PC-9 (cell line): ENCODE results near the gene COQ9. TPM values are rescaled to one million over a fixed set of nuclear protein-coding genes. Genes with fewer than 3 reads are reported as not detected.

Source experiments
- BruUV-seq: library from RNA; stranded (reverse); fragments of 400-500 nt; replicated peaks from 2 replicates; lab custom pipeline; 2021; lab: Mats Ljungman, UMichigan
- CTCF ChIA-PET: fragments of 300-600 bp; sonication (Branson Sonifier 250); formaldehyde crosslinking; loops from one replicate; lab custom pipeline; 2022; ENCODE audit warnings: antibody characterized with exemption; lab: Charles Lee
- POLR2A ChIA-PET: fragments of 300-600 bp; sonication (Branson Sonifier 250); formaldehyde crosslinking; loops from one replicate; lab custom pipeline; 2022; ENCODE audit warnings: antibody characterized with exemption; ENCODE audit not compliant: unreplicated experiment; lab: Charles Lee
- DNase-seq, 2 experiments: peaks; one replicate each; pipeline versions ENCODE4 v3.0.0 to v3.0.0-alpha.2; 2015 to 2022; ENCODE audit warnings: mixed read lengths in 1 of 2
- H2AFZ ChIP-seq: fragments of 200-600 bp; sonication (generic); 2 replicates; pipeline ENCODE4 v1.8.1; 2017; ENCODE audit warnings: antibody characterized with exemption
- H3F3A ChIP-seq: fragments of 200-600 bp; sonication (generic); 2 replicates; pipeline ENCODE4 v1.8.1; 2017; ENCODE audit warnings: antibody characterized with exemption, mild to moderate bottlenecking, low read depth; ENCODE audit not compliant: insufficient read depth
- H3K27ac ChIP-seq: fragments of 200-600 bp; sonication (generic); 2 replicates; pipeline ENCODE4 v1.6.1; 2016; ENCODE audit warnings: mixed run types
- H3K27me3 ChIP-seq: fragments of 200-600 bp; sonication (generic); 2 replicates; pipeline ENCODE4 v1.6.1; 2016; ENCODE audit warnings: low read depth, mixed run types; ENCODE audit not compliant: insufficient read depth
- H3K36me3 ChIP-seq: fragments of 200-600 bp; sonication (generic); 2 replicates; pipeline ENCODE4 v1.6.1; 2016; ENCODE audit warnings: low read depth, mixed run types
- H3K4me1 ChIP-seq: fragments of 200-600 bp; sonication (generic); replicated peaks from 2 replicates; pipeline ENCODE4 v1.6.1; 2016; ENCODE audit warnings: mixed run types; ENCODE audit not compliant: insufficient read depth
- H3K4me2 ChIP-seq: fragments of 200-600 bp; sonication (generic); 2 replicates; pipeline ENCODE4 v1.6.1; 2017; ENCODE audit warnings: mixed run types
- H3K4me3 ChIP-seq: fragments of 200-600 bp; sonication (generic); 2 replicates; pipeline ENCODE4 v1.6.1; 2016; ENCODE audit warnings: mixed run types
- H3K79me2 ChIP-seq: fragments of 200-600 bp; sonication (generic); 2 replicates; pipeline ENCODE4 v1.6.1; 2017; ENCODE audit warnings: low read depth, mixed run types
- H3K9me2 ChIP-seq: fragments of 200-600 bp; sonication (generic); 2 replicates; pipeline ENCODE4 v1.8.1; 2017; ENCODE audit warnings: mild to moderate bottlenecking; ENCODE audit not compliant: insufficient read depth
- H3K9me3 ChIP-seq: fragments of 200-600 bp; sonication (generic); 2 replicates; pipeline ENCODE4 v1.8.1; 2016; ENCODE audit warnings: low read depth; ENCODE audit not compliant: insufficient read depth
- H4K20me1 ChIP-seq: fragments of 200-600 bp; sonication (generic); 2 replicates; pipeline ENCODE4 v1.8.1; 2017; ENCODE audit not compliant: insufficient read depth
- EZH2 ChIP-seq: fragments of 200-600 bp; sonication (generic); IDR thresholded peaks from 2 replicates; pipeline ENCODE4 v1.8.0; 2017; ENCODE audit warnings: antibody characterized with exemption, low read depth
- intact Hi-C: fragments of 100-400 bp; cut with micrococcal nuclease; formaldehyde crosslinking; loops from one replicate; pipeline ENCODE4 v1.10.0; 2022; ENCODE audit not compliant: unreplicated experiment
- total RNA-seq: library from RNA; stranded (reverse); gene quantifications from 2 replicates; pipeline ENCODE4 v1.2.3, GENCODE V29; 2021
- TF ChIP-seq, protein P1 (sequence below): fragments of 200-600 bp; sonication (generic); conservative IDR thresholded peaks from 2 replicates; pipeline ENCODE4 v1.6.1; 2017; ENCODE audit warnings: mixed run types, antibody characterized with exemption, mild to moderate bottlenecking, moderate library complexity

COQ9 gene
- total RNA-seq, 1 experiment from 2014 or later: 58.3 TPM

GRCh38 chr16:57476546-57477410, 29.5 kb downstream of the COQ9 start:
- Histone ChIP-seq H3K27ac (no peak overlapping the region), H2AFZ (no peak overlapping the region), H3K9me3 (no peaks in the 10 kb centered on the region), H3K4me3 (no peak overlapping the region), H3K79me2 (no peaks in the 10 kb centered on the region), H3K9me2 (no peaks in the 10 kb centered on the region), H3F3A (no peaks in the 10 kb centered on the region), H3K4me1 (no peaks in the 10 kb centered on the region), H3K36me3 (0 out of 2 replicates have a peak, but pooled peaks cover 4% of the 10 kb centered on the region), H4K20me1 (no peaks in the 10 kb centered on the region), H3K27me3 (no peaks in the 10 kb centered on the region), H3K4me2 (no peak overlapping the region)
- intact Hi-C loops: no loop called here
- POLR2A ChIA-PET: no interaction called here
- no TSS peak for BruUV-seq
- DNase-seq: no peak
- CTCF ChIA-PET: no interaction called here
- TF ChIP-seq, protein P1, sequence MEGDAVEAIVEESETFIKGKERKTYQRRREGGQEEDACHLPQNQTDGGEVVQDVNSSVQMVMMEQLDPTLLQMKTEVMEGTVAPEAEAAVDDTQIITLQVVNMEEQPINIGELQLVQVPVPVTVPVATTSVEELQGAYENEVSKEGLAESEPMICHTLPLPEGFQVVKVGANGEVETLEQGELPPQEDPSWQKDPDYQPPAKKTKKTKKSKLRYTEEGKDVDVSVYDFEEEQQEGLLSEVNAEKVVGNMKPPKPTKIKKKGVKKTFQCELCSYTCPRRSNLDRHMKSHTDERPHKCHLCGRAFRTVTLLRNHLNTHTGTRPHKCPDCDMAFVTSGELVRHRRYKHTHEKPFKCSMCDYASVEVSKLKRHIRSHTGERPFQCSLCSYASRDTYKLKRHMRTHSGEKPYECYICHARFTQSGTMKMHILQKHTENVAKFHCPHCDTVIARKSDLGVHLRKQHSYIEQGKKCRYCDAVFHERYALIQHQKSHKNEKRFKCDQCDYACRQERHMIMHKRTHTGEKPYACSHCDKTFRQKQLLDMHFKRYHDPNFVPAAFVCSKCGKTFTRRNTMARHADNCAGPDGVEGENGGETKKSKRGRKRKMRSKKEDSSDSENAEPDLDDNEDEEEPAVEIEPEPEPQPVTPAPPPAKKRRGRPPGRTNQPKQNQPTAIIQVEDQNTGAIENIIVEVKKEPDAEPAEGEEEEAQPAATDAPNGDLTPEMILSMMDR: no peak
- TF ChIP-seq EZH2: no peak

DNA sequence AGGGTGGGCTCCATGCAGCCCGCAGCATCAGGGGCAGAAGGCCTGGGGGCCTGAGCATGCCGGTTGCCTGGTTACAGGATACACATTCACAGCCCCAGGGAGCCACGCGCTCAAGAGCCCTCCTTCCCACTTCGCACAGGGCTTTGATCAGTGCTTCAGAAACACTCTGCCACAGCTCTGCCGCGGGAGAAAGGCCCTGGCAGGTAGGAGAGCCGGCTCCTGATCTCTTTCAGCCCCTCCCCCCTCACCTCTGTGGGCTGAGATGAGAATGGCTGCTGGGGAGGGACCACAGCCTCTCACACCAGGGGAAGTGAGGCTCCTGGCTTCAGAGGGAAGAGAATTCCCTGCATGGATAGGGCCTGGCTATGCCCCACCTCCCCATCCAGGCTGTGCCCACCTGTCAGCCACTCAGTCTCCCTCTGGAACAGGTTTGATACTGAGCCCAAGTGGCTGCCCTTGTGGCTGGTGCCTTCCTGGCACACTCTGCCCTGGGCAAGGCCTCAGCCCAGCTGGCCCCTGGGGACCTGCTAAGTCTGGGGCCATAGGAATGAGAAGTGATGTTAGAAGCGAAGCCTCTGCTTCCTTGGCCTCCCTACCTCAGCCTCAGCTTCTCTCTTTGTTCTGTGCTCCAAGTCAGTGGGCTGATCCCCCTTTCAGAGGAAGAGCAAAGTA, 30.4 kb downstream of the COQ9 start:
- H3K4me3 ChIP-seq: no peak overlapping the region
- H3K27me3 ChIP-seq: no peaks in the 10 kb centered on the region
- no peaks in the 10 kb centered on the region for H3K9me2 ChIP-seq
- H3K36me3 ChIP-seq: no peaks in the 10 kb centered on the region
- POLR2A ChIA-PET: no interaction called here
- no peak for DNase-seq
- no peak overlapping the region for H2AFZ ChIP-seq
- no peak for TF ChIP-seq EZH2
- H3K27ac ChIP-seq: no peak overlapping the region
- CTCF ChIA-PET: no interaction called here
- no peaks in the 10 kb centered on the region for H4K20me1 ChIP-seq
- H3K79me2 ChIP-seq: no peaks in the 10 kb centered on the region
- no peaks in the 10 kb centered on the region for H3K4me1 ChIP-seq
- intact Hi-C loops: no loop called here
- H3K4me2 ChIP-seq: no peak overlapping the region
- H3K9me3 ChIP-seq: no peaks in the 10 kb centered on the region
- no TSS peak for BruUV-seq
- H3F3A ChIP-seq: no peaks in the 10 kb centered on the region

DNA sequence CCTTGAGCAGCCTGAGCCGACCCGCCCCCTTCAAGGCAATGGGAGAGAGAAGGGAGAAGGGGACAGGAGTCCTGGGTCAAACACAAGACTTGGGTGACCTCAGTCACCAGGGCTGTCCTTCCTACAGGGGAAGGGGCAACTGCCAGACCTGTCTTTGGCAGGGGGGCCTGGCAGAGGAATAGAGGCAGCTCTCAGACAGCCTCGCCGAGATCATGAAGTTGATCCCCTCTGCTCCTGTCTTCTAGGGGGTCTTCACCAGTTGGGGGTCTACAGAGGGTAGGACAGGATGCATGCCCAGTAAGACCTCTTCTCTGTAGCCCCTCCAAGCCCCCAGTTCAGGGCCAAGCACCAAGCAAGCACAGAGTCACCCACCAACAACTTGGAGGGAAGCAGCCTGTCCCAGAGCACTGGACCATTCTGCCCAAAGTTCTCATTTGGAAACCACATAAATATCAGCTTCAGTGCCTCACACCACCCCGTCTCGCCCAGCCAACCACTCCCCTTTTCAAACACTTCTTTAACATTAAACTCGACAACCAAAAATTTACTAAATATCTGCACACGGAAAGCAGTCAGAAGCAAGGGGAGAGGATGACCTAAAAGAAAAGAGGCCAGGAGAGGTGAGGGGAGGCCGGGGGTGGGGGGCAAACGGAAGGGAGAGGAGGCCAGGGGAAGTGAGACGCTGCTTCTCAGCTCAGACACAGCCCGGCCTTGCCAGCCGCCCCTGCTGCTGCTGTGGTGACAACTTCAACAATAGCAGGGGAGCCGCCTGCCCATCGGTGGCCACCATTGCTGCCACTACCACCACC, 31.3 kb downstream of the COQ9 start:
- no peaks in the 10 kb centered on the region for H3K4me1 ChIP-seq
- H3K27ac ChIP-seq: no peak overlapping the region
- no peak for TF ChIP-seq EZH2
- TF ChIP-seq, protein P1: no peak
- H3K9me3 ChIP-seq: no peaks in the 10 kb centered on the region
- intact Hi-C loops: no loop called here
- H3F3A ChIP-seq: no peaks in the 10 kb centered on the region
- H3K9me2 ChIP-seq: no peaks in the 10 kb centered on the region
- H4K20me1 ChIP-seq: no peaks in the 10 kb centered on the region
- BruUV-seq: no TSS peak
- POLR2A ChIA-PET: no interaction called here
- CTCF ChIA-PET: no interaction called here
- H3K36me3 ChIP-seq: no peaks in the 10 kb centered on the region
- no peak overlapping the region for H3K4me2 ChIP-seq
- no peak overlapping the region for H2AFZ ChIP-seq
- H3K27me3 ChIP-seq: no peaks in the 10 kb centered on the region
- no peaks in the 10 kb centered on the region for H3K79me2 ChIP-seq
- DNase-seq: no peak
- H3K4me3 ChIP-seq: no peak overlapping the region
